Bronchial epithelial cell (primary cell): ENCODE results near the gene MPHOSPH9. TPM values are rescaled to one million over a fixed set of nuclear protein-coding genes. Genes with fewer than 3 reads are reported as not detected.
A peak's percentile ranks its signal among the peaks of the same experiment; 100 is the strongest.

ENCODE experiments used
- DNase-seq: peaks from one replicate; pipeline ENCODE4 v3.0.0-alpha.2; 2010; ENCODE audit warnings: low read depth
- FAIRE-seq: peaks from 2 replicates; lab custom pipeline; 2011; peaks lifted over from hg19 to GRCh38; lab: Jason Lieb, UNC
- H3K27me3 ChIP-seq: 2 replicates; pipeline ENCODE4 v1.5.1; 2011; ENCODE audit warnings: low read length; ENCODE audit not compliant: control insufficient read depth, insufficient read depth
- H3K36me3 ChIP-seq: 2 replicates; pipeline ENCODE4 v1.5.1; 2011; ENCODE audit warnings: low read length; ENCODE audit not compliant: control insufficient read depth, insufficient read depth
- H3K4me3 ChIP-seq: 2 replicates; pipeline ENCODE4 v1.5.1; 2011; ENCODE audit warnings: mild to moderate bottlenecking, low read depth, low read length, control low read depth
- total RNA-seq: library from RNA; depleted of rRNA; stranded (reverse); fragments of >200 nt; gene quantifications from 2 replicates; pipeline ENCODE4 v1.2.1, GENCODE V29; 2014
- TF ChIP-seq, protein P1 (sequence below): IDR thresholded peaks from 2 replicates; pipeline ENCODE4 v1.5.1; 2011; ENCODE audit warnings: mild to moderate bottlenecking, moderate library complexity, low read length, control low read depth, inconsistent platforms; ENCODE audit not compliant: insufficient read depth, severe bottlenecking

The MPHOSPH9 gene
- total RNA-seq, 1 donor from 2014 or later = 17.6 TPM

DNA sequence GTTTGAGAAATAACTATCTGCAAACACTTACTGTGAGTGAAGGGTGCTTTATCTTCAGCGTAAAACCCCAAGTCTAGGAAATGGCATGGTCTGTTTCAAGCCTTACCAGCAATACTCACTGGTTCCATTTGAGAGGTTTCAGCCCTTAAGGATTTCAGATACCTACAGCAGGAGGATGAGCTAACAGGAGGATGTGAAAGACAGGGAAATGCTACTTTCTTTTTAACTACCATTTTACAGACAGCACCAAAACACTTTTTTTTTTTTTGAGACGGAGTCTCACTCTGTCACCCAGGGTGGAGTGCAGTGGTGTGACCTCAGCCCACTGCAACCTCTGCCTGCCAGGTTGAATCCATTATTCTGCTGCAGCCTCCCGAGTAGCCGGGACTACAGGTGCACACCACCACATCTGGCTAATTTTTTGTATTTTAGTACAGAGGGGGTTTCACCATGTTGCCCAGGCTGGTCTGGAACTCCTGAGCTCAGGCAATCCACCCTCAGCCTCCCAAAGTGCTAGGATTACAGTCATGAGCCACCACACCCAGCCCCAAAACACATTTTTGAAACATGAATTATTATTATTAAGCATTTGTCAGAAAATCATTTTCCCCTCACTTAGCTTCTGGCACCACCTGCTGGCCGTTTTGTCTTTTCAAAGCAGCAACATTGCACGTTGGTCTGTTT lies 4.8 kb upstream of the MPHOSPH9 start:
- peaks cover 1% of the 10 kb centered on the region for H3K36me3 ChIP-seq
- TF ChIP-seq, protein P1, sequence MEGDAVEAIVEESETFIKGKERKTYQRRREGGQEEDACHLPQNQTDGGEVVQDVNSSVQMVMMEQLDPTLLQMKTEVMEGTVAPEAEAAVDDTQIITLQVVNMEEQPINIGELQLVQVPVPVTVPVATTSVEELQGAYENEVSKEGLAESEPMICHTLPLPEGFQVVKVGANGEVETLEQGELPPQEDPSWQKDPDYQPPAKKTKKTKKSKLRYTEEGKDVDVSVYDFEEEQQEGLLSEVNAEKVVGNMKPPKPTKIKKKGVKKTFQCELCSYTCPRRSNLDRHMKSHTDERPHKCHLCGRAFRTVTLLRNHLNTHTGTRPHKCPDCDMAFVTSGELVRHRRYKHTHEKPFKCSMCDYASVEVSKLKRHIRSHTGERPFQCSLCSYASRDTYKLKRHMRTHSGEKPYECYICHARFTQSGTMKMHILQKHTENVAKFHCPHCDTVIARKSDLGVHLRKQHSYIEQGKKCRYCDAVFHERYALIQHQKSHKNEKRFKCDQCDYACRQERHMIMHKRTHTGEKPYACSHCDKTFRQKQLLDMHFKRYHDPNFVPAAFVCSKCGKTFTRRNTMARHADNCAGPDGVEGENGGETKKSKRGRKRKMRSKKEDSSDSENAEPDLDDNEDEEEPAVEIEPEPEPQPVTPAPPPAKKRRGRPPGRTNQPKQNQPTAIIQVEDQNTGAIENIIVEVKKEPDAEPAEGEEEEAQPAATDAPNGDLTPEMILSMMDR = peak; percentile 56
- peak; percentile 77 for DNase-seq
- H3K27me3 ChIP-seq = no peaks in the 10 kb centered on the region
- no peak for FAIRE-seq
- no peak overlapping the region for H3K4me3 ChIP-seq

DNA sequence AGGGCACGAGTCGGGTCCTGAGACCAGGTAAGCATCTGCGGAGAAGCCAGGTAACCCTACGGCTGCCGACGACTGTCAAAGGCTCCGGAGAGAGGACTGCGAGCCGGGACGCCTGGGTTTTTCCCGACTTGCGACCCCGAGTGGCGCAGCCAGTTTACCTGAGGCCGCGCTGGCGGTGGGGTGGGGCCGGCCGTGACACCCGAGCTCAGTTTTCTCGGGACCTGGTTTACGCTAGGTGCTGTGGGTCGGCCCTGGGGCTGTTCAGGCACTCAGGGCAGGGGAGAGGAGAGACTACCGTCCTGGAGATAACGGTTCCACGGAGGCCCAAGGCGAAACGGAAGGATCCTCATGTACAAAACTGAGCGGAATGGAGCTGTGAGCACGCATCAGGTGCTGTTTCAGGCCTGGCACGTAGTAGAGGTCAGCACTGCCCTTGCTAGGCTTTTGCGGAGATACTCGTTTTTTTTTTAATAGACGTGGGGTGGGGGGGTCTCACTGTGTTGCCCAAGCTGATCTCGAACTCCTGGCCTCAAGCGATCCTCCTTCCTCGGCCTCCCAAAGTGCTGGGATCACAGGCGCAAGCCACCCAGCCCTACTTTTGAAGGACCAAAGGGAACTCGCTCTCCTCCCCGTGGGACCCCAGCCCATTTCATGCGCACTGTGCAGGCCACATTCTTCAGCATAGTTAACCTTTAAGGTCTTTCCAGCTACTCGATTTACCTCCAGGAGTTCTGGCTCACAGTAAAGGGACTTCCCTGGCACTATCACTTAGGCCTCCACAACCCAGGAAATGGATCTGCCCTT lies 766 bp upstream of the MPHOSPH9 start:
- no peaks in the 10 kb centered on the region for H3K27me3 ChIP-seq
- peaks cover 1% of the 10 kb centered on the region for H3K36me3 ChIP-seq
- FAIRE-seq (no peak), DNase-seq (no peak)
- H3K4me3 ChIP-seq = peak overlapping the region; percentile 78
- TF ChIP-seq, protein P1 = no peak

DNA sequence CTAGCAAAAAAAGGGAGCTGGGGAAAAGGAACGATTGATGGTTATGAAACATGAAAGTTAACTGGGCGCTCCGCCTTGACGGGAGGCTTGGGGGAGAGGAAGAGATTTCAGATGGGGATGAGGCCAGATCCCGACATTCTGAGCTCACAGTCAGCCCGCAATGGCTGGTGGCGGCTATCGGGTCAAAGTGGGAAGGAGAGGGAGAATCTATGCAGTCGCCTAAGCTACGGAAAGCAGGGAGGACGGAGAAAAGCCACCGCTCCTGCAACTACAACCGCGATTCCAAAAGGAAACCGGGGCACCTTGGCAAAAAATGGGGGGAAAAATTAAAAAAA lies 502 bp downstream of the MPHOSPH9 start:
- DNase-seq = no peak
- H3K36me3 ChIP-seq = peaks cover 1% of the 10 kb centered on the region
- TF ChIP-seq, protein P1 = no peak

DNA sequence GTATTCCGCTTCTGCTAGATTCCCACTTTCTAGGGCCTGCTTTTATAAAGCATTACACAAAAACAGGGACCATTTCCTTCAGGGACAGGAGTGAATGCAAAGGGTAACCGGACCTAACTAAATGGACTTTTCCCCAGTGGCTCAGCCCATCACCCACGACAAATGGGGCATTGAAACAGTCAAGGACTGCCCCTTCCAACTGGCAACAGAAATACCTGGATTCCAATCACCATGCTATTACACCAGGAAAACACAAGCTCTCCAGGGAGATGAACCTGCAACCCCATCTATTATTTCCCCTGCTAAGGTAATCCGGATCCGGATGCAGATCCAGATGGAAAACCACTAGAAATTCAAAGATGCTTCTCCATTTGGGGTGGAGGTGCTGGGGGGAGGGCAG lies 1.0 kb downstream of the MPHOSPH9 start:
- no peak for DNase-seq
- Histone ChIP-seq H3K27me3 (no peaks in the 10 kb centered on the region), H3K36me3 (peaks cover 1% of the 10 kb centered on the region), H3K4me3 (peak overlapping the region; percentile 72)
- TF ChIP-seq, protein P1 = no peak
- FAIRE-seq = no peak

More for the DNA sequence above, 502 bp downstream of the MPHOSPH9 start:
- FAIRE-seq = no peak
- H3K27me3 ChIP-seq = no peaks in the 10 kb centered on the region
- peak overlapping the region; percentile 72 for H3K4me3 ChIP-seq

DNA sequence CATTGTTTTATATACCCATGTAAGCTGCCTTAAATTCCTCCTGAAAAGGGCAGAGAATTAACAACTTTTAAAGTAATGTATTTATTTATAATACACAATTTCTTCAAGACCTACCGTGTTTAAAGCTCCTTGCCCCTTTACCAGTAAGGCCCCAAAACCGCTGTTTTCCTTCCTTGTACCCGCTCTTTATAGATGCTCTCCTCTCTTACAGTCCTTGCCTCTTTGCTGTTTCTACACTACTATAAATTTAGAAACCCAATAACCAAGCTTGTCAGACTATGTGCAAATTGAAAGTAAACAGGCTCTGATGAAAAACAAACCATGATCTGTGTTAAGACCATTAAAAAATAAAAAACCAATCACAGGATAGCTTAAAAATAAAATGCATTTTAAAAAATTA lies 3.9 kb downstream of the MPHOSPH9 start:
- Histone ChIP-seq H3K27me3 (no peaks in the 10 kb centered on the region), H3K4me3 (no peak overlapping the region), H3K36me3 (no peaks in the 10 kb centered on the region)
- TF ChIP-seq, protein P1 = no peak
- DNase-seq (no peak), FAIRE-seq (no peak)
